NCI-H774 (cell line): ENCODE data around the gene RANBP3.

ENCODE experiments used
- DNase-seq: peaks from one replicate; lab custom pipeline; 2025; lab: John Stamatoyannopoulos, UW

RANBP3 gene

DNA sequence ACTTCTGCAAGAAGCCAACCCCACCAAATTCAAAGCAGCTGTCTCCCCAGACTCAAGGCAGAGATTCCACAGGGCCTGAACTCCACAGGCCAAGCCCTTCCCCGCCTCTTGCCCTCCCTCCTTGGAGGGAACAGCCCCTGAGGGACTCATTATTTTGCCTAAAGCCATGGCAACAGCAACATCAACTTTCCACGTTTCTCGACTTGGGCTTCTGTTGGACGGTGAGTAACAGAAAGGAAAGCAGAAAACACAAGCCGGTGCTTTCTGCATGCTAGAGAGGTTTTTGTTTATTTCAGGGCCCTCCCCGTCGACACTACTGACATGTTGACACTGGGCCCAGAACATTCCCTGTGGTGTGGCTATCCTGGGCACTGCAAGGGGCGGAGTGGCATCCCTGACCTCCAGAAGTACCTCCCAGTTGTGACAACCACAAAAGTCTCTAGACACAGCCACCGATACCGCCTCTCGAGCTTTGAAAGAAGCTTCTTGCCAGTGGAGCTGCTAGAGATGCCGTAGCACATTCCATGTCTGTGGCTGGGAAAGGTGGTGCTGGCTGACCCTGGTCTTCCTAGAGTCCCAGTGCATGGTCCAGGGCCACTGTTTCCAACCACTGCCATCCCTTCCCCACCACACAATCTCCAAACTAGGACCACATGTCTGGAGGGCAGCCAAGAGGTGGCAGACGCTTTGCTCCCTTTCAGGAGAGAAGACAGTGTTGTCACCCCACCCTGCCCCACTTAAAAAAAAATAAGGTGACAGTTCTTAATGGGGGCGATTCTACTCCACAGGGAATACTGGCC, 51.1 kb downstream of the RANBP3 start:
- no peak for DNase-seq

DNA sequence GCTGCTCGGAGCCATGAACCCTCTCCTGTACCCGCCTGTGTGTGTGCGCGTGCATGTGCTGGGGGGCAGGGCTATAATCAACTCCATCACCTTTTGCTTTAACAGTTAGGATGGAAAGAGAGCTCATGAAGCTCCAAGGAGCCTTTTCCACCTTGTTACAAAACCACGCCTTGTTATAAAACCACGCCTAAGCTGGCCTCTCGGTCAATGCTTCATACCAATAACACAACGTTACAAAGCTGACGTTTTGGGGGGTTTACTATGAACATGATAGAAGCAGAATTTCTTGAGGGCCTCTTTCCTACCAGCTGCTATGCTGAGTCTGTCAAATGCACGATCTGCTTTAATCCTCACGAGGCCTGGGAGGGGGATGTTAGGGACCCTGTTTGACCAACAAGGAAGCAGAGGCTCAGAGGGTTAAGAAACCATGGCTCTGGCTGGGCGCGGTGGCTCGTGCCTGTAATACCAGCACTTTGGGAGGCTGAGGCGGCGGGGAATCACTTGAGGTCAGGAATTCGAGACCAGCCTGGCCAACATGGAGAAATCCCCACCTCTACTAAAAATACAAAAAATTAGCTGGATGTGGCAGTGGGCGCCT, 52.0 kb downstream of the RANBP3 start:
- DNase-seq: no peak

DNA sequence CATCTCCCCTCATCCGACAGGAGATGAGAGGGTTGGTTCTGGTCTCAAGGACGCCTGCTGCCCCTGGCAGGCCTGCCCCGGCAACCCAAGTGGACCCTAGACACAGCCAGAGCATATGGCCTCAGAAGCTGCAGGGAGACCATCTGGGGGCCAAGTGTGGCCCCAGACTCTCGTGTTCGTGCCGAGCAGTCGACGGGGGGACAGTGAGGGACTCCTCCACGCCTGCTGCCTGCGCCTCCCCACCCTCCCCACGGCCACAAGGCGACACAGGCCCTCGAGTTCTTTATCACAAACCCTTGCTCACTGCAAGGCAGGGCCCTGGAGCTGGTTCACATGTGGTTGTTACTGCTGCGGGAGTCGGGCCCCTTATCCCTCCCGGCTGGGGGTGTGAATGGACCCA, 54.6 kb downstream of the RANBP3 start:
- DNase-seq: no peak

DNA sequence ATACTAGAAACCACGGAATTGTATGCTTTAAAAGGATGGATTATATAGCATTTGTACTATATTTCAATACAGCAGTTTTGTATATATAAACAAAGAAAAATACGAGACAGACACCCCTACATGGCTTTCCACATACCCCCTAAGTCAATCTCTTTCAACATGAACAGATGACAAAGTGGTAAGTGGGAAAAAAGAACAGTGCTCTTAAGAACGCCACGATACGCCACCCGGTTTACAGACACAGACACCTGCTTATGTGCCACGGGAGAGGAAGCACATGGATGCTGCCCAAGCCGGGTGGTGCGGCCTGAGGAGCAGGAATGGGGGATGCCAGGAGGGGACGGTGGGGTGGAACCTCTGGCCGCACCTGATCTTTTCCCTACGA, 55.8 kb downstream of the RANBP3 start:
- no peak for DNase-seq

DNA sequence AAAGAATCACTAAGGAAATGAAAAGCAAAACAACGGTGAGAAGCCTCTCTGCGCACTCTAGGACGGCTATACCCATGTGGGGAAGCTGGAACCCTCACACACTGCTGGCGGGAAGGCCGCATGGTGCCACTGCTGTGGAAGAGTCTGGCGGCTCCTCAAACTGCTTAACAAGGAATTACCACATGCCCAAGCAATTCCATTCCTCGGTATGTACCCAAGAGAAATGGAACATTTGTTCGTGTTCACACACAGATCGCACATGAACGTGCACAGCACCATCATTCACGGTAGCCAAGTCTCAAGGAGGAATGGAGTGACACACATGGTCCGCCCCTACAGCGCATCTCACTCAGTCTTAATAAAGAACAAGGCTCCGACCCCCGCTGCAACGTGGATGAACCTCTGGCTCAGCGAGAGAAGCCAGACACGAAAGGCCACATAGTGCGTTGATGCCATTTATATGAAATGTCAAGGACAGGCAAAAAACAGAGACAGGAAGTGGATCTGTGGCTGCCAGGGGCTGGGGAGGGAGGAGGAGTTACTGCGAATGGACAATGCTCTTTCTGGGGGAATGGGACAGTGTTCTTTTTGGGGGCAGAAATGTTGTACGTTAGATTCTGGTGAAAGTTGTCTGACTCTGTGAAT, 56.3 kb downstream of the RANBP3 start:
- DNase-seq: no peak

DNA sequence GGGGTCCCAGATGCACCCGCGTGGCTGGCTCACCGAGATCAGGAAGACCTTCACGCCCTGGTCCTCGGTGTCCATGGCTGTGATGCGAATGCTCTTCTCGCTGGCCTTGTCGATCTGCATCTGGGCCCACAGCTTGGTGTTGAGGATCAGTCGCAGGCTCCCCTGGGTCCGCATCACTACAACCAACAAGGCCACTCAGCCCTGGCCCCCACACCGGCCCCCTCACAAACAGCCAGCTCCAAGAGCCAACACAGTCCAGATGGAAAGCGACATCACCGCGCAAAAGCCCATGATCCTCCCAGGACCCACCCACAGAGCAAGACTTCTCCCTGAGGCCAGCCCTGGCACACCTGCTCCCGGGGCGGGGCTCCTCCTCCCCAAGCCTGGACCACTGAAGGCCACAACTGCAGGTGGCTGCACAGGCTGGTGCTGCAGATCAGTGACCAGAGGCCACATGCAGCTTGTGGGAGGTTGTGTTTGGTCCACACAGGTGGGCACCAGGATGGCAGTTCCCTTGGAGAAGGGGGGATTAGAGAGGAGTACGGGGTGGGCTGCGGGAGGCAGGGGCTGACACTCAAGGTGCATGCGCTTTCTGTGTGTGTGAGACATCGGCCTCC, 59.4 kb downstream of the RANBP3 start:
- DNase-seq: no peak

DNA sequence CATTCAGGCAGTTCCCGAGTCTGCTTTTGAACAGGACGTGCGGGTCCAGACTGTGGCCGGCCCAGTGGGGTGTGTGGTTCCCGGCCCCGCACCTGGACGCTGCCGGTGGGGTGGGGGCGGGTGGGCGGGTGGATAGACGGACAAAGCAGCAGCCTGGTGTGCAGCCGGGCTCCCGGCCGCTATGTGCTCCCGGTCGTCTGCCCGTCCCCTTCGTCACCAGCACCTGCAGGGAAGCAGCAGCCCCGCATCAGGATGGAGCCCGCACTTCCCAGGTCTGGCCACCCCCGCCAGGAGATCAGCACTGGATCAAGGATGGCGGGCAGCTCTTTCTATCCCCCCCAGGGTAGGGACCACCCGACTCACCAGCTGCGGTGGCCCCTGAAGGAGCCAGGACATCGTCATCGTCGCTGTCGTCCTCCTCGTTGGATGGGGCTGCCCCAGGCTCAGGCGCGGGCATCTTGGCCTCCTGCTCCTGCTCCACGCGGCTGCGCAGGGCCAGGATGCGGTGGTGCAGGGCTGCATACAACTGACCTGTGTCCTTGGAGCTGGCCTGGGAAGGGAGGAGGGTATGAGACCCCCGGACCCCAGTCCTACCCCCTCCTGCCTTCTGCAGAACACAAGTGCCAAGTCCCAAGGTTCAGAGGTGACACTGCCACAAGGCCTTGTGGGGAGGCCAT, 60.4 kb downstream of the RANBP3 start:
- no peak for DNase-seq

DNA sequence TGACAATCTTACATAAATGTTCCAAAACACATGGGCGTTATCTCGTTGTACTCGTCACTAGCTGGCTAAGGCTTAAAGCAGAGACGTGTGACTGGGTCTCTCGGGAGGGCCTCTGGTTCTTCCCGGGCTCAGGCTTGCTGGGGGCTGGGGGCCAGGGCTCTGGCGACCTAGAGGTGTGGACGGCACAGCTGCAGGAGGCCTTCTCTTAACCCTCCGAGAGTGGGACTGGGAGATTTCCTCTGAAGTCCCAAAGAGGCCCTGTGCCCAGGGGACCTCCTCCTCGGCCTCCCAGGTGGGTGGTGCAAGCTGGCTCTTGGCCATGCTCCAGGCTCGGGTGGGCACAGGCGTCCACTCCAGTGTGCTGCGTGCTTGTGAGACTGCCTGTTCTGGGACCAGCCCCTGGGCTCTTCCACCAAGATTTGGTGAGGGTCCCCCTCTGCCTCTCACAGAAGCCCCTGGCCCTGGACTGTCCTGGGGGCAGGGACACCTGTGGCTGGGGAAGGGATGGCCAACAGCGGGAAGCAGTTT, 61.7 kb downstream of the RANBP3 start:
- no peak for DNase-seq

DNA sequence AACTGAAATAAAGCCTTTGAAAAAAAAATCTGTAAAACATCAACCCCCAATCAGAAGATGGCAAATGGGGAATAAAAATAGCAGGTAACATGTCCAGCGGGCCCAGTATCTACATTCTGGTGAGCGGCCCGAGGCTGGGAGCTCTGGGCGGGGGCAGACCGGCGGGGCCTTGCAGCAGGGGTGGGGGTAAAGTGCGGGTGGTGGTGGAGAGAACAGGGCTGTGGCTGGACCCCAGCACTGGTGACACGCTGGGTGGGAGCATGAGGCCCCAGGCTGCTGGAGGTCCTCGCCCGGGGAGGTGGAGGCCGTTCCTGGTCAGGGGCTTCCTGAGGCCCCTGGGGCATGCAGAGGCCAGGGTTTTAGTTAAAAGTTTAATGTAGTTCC, 62.2 kb downstream of the RANBP3 start:
- no peak for DNase-seq

DNA sequence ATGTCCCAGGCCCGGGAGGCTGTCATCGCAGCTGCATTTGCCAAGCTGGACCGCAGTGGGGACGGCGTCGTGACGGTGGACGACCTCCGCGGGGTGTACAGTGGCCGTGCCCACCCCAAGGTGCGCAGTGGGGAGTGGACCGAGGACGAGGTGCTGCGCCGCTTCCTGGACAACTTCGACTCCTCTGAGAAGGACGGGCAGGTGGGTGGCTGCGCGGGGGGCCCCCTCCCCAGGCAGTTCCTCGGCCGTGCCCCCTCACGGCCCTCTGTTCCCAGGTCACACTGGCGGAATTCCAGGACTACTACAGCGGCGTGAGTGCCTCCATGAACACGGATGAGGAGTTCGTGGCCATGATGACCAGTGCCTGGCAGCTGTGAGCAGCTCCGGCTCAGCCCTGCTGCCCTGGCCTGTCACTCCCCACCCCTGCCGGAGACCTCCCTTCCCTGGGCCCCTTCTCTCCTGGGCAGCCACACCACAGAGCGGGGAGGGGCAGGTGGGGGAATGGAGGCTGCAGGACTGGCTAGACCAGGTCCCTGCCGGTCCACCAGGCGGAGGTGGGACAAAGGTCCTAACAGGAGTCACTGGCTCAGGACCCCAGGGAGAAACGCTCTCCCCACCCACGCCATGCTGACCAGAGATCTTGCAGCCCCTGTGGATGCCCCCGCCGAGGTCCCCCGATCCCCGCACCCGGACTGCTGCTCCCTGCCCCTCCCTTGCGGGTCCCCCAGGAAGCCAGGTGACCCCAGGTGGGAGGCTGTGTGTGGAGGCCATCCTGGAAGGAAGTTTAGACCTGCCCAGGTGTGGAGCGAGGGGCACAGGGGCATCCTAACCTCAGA, 62.8 kb downstream of the RANBP3 start:
- DNase-seq: no peak

DNA sequence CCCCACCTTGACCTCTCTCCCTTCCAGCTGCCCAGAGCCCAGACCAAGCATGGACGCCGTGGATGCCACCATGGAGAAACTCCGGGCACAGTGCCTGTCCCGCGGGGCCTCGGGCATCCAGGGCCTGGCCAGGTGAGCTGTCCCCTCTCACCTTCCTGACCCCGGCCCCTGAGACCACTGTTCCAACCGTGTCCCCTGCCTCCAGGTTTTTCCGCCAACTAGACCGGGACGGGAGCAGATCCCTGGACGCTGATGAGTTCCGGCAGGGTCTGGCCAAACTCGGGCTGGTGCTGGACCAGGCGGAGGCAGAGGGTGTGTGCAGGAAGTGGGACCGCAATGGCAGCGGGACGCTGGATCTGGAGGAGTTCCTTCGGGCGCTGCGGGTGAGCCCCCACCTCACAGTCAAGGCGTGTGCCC, 63.6 kb downstream of the RANBP3 start:
- no peak for DNase-seq

DNA sequence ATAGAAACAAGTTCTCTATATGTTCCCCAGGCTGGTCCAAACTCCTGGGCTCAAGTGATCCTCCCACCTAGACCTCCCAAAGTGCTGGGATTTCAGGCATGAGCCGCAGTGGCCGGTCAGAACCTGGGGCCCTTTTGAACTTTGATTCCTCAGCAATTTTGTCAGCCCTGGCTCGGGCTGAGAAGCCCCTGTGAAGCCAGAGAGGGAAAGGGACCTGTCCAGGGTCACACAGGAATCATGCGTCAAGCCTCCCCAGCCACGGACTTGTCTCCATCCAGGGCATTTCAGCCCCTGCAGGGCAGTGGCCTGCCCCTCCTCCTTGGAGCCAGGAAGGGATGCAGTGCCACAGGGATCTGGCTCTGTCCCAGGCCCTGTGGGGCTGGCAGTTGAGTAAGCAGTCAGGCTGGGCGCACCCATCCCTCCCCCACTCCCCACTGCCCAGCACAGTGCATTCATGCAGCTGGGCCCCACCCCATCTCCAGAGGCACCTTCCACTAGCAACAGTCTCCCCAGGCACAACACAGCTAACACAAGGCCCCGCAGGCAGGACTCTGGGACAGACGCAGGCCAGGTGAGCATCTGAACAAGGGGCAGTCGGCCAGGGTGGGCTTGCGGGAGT, 64.1 kb downstream of the RANBP3 start, which contains the start of gene CAPS:
Gene CAPS (plus strand): TSS at position 516 of the 619 bp plus-strand sequence. CDS start 153 bp downstream, outside the sequence.
- DNase-seq: no peak

DNA sequence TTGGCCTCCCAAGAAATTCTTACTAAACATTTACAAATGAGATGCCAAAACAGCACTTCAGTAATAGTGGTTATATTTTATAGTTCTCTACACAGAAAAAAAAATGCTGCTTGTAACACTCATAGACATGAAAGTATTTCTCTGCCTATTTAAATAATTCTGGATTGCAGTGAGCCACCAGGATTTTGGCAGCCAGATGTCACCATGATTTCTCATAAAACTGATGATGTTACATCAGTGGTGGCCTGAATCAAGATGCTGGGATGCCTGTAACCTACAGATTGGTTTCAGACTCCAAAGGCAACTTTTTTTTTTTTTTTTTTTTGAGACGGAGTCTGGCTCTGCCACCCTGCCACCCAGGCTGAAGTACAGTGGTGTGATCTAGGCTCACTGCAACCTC, 66.6 kb downstream of the RANBP3 start:
- no peak for DNase-seq

DNA sequence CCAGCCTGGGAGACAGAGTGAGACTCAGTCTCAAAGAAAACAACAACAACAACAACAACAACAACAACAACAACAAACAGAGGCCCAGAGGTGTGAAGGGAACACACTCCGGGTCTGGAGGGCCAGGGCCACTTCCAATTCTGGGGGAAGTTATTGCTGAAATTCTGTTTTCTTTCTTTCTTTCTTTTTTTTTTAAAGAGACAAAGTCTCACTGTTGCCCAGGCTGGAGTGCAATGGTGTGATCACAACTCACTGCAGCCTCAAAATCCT, 67.4 kb downstream of the RANBP3 start:
- DNase-seq: no peak

DNA sequence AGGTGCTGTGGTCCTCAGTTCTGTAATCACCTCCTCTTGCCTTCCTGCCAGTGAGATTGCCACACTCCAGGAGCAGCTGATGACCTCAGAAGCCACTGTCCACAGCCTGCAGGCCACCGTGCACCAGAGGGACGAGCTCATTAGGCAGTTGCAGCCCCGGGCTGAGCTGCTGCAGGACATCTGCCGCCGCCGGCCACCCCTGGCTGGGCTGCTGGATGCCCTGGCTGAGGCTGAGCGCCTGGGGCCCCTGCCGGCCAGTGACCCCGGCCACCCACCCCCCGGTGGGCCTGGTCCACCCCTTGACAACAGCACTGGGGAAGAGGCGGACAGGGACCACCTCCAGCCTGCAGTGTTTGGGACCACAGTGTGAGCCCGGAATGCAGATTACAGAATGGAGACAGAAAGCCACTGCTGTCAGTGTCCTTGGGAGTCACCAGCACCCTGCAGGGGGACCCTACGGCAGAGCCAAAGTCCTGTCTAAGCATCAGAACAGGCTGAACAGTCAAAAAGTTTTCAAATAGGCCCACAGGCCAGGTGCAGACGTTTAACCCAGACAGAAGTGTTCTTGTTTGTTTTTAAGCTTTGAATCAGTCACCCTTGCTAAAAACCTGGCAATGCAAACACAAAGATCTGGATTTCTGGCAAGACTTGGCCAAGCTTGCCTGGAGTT, 69.0 kb downstream of the RANBP3 start:
- no peak for DNase-seq

DNA sequence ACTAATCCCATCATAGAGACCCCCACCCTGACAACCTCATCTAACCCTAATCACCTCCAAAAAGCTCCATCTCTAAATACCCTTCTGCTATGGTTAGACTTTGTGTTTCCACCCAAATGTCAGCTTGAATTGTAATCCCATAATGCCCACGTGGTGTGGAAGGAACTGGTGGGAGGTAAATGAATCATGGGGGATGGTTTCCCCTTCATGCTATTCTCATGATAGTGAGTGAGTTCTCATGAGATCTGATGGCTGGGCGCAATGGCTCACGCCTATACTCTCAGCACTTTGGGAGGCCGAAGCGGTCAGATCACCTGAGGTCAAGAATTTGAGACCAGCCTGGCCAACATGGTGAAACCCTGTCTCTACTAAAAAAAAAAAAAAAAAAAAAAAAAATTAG, 70.7 kb downstream of the RANBP3 start:
- no peak for DNase-seq

DNA sequence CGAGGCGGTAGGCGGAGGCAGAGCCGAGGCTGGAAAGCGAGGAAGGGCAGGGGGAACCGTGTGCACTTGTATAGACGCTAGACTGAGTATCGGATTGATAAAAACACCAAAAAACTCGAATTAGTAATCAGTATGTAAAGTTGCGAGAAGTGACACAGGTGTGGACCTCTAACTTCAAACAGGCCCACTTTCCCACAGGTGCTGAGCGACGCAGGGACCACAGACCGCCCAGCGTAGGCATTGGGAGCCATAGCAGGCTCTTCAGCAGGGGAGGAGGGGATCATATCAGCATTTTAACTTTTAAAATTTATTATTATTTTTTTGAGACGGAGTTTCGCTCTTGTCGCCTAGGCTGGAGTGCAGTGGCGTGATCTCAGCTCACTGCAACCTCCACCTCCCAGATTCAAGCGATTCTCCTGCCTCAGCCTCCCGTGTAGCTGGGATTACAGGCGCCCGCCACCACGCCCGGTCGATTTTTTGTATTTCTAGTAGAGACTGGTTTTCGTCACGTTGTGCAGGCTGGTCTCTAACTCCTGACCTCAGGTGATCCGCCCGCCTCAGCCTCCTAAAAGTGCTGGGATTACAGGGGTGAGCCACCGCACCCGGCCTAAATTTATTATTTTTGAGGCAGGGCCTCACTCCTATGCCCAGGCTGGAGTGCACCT, 72.7 kb downstream of the RANBP3 start:
- no peak for DNase-seq

DNA sequence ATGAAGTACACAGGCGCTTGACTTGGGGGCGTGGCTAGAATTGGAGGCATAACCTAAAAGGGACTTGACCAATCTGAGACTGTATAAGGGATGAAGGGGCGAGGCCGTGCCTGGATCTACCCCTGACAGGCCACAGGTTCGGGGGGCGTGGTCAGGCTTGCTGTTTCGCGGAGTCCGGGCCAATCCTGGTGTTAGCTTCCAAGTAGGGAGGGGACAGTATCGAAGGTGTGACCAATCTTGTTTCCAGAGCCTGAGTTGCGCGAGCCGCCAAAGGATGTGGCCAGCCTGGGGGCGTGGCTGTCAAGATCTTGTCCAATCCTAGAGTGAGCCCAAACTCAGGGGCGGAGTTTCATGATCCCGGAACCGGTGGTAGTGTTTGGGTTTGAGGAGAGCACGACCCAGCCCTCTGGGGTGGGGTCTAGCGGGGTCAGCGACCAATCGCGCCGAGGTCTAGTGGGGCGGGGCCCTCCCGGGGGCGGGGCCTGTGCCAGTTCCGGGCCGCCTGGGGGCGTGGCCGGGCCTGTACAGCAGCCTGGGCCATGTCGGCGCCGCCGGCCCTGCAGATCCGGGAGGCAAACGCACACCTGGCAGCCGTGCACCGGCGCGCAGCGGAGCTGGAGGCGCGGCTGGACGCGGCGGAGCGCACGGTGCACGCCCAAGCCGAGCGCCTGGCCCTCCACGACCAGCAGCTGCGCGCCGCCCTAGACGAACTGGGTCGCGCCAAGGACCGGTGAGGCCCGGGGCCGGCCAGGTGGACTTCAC, 73.4 kb downstream of the RANBP3 start, which contains the start of gene VMAC:
Gene VMAC (plus strand): TSS at position 521 of the 762 bp plus-strand sequence. CDS start 19 bp downstream, at position 540.
- DNase-seq: peak; percentile 99
